ENCODE data around the gene MMP3. TPM values are rescaled to one million over a fixed set of nuclear protein-coding genes. Genes with fewer than 3 reads are reported as not detected.

MMP3 gene
- total RNA-seq, 1 donor from 2014 or later, result not detected

DNA sequence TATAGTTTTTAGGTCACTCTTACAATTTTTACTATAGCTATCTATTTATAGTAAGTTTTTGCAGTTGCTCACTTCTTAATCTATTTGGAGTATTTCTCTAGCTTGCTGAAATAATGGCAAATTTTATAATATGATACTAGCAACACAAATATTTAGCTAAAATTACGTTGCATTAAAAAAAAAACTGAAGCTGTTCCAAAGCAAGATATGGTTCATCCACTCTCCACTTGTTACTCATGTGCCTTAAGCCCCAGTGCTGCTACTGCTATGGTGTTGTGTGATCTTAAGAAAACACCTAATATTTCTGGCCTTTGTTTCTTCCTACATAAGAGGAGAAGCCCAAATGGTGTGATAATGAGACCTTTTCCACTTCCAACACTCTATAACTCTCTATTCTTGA lies 479 bp downstream of the MMP3 start:
- TF ChIP-seq CTCF (conservative IDR thresholded peaks at IDR 0.05), result no peak
- no peak overlapping the region for H3K27ac Mint-ChIP-seq (ENCODE audit: unreplicated experiment)
- no peaks in the 10 kb centered on the region for H3K36me3 Mint-ChIP-seq (ENCODE audit: low read depth)
- no peak for DNase-seq (ENCODE audit: low read depth, low spot score)
- H3K4me1 Mint-ChIP-seq, result peaks cover 5% of the 10 kb centered on the region
- H3K9me3 Mint-ChIP-seq, result peaks cover 3% of the 10 kb centered on the region
- H3K4me3 Mint-ChIP-seq, result no peak overlapping the region
- H3K27me3 Mint-ChIP-seq (ENCODE audit: low read depth), result peaks cover 2% of the 10 kb centered on the region

GRCh38 chr11:102840018-102840417 lies 3.4 kb downstream of the MMP3 start:
- H3K36me3 Mint-ChIP-seq (ENCODE audit: low read depth), result no peaks in the 10 kb centered on the region
- no peaks in the 10 kb centered on the region for H3K27me3 Mint-ChIP-seq (ENCODE audit: low read depth)
- DNase-seq (ENCODE audit: low read depth, low spot score), result no peak
- H3K4me3 Mint-ChIP-seq, result no peak overlapping the region
- TF ChIP-seq CTCF (conservative IDR thresholded peaks at IDR 0.05), result no peak
- peaks cover 5% of the 10 kb centered on the region for H3K4me1 Mint-ChIP-seq
- no peak overlapping the region for H3K27ac Mint-ChIP-seq (ENCODE audit: unreplicated experiment)
- H3K9me3 Mint-ChIP-seq, result no peaks in the 10 kb centered on the region

GRCh38 chr11:102837646-102838045 lies 5.8 kb downstream of the MMP3 start:
- no peaks in the 10 kb centered on the region for H3K36me3 Mint-ChIP-seq (ENCODE audit: low read depth)

GRCh38 chr11:102837156-102837555 lies 6.3 kb downstream of the MMP3 start:
- no peaks in the 10 kb centered on the region for H3K4me1 Mint-ChIP-seq
- H3K27ac Mint-ChIP-seq (ENCODE audit: unreplicated experiment), result no peak overlapping the region
- TF ChIP-seq CTCF (conservative IDR thresholded peaks at IDR 0.05), result no peak
- H3K27me3 Mint-ChIP-seq (ENCODE audit: low read depth), result no peaks in the 10 kb centered on the region
- no peak overlapping the region for H3K4me3 Mint-ChIP-seq
- H3K36me3 Mint-ChIP-seq (ENCODE audit: low read depth), result no peaks in the 10 kb centered on the region
- no peaks in the 10 kb centered on the region for H3K9me3 Mint-ChIP-seq
- no peak for DNase-seq (ENCODE audit: low read depth, low spot score)

More at GRCh38 chr11:102837646-102838045, 5.8 kb downstream of the MMP3 start:
- Mint-ChIP-seq H3K4me3 (no peak overlapping the region), H3K27ac (ENCODE audit: unreplicated experiment) (no peak overlapping the region), H3K9me3 (no peaks in the 10 kb centered on the region), H3K27me3 (ENCODE audit: low read depth) (no peaks in the 10 kb centered on the region), H3K4me1 (no peaks in the 10 kb centered on the region)
- no peak for DNase-seq (ENCODE audit: low read depth, low spot score)
- no peak for TF ChIP-seq CTCF (conservative IDR thresholded peaks at IDR 0.05)

- H3K4me1 Mint-ChIP-seq, result no peaks in the 10 kb centered on the region
- no peak for TF ChIP-seq CTCF (conservative IDR thresholded peaks at IDR 0.05)
- H3K27ac Mint-ChIP-seq (ENCODE audit: unreplicated experiment), result no peak overlapping the region
- no peak for DNase-seq (ENCODE audit: low read depth, low spot score)
- H3K36me3 Mint-ChIP-seq (ENCODE audit: low read depth), result no peaks in the 10 kb centered on the region
- H3K27me3 Mint-ChIP-seq (ENCODE audit: low read depth), result no peaks in the 10 kb centered on the region
- no peak overlapping the region for H3K4me3 Mint-ChIP-seq
- peaks cover 4% of the 10 kb centered on the region for H3K9me3 Mint-ChIP-seq
Measured at GRCh38 chr11:102836290-102836875, 7.0 kb downstream of the MMP3 start.
